Stimulated activated CD8-positive, alpha-beta memory T cell treated with anti-CD3 and anti-CD28 coated beads, Interleukin-15, amount 100 ng/mL, for 48 hours (primary cell): ENCODE results near the gene SWI5.
"Not testable (repeated sequence)": the region's sequence is repeated elsewhere in the genome, so short reads cannot be mapped to it uniquely, and the experiment has no call there.

ENCODE experiments used
- DNase-seq, 2 donors: peaks; one replicate each; pipeline ENCODE4 v3.0.0-alpha.2; 2020; ENCODE audit warnings: low read depth in 2 of 2

Gene SWI5

DNA sequence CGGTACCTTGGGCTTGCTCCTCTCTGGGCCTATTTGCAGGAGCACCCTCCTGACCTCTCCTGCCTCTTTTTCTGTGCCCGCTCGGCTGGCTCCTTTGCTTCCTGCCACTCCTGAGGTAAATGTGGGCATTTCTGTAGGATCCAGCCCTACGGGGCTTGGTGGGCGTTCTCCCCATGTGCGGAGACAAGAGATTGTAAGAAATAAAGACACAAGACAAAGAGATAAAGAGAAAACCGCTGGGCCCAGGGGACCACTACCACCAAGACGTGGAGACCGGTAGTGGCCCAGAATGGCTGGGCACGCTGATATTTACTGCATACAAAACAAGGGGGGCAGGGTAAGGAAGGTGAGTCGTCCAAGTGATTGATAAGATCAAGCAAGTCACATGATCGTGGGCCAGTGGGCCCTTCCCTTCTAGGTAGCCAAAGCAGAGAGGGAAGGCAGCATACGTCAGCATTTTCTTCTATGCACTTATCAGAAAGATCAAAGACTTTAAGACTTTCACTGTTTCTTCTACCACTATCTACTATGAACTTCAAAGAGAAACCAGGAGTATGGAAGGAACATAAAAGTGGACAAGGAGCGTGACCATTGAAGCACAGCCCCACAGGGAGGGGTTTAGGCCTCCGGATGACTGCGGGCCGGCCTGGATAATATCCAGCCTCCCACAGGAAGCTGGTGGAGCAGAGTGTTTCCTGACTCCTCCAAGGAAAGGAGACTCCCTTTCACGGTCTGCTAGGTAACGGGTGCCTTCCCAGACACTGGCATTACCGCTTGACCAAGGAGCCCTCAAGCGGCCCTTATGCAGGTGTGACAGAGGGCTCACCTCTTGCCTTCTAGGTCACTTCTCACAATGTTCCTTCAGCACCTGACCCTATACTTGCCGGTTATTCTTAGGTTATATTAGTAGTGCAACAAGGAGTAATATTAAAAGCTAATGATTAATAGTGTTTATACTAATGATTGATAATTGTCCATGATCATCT lies 3.3 kb downstream of the SWI5 start:
- DNase-seq: not testable (repeated sequence)

DNA sequence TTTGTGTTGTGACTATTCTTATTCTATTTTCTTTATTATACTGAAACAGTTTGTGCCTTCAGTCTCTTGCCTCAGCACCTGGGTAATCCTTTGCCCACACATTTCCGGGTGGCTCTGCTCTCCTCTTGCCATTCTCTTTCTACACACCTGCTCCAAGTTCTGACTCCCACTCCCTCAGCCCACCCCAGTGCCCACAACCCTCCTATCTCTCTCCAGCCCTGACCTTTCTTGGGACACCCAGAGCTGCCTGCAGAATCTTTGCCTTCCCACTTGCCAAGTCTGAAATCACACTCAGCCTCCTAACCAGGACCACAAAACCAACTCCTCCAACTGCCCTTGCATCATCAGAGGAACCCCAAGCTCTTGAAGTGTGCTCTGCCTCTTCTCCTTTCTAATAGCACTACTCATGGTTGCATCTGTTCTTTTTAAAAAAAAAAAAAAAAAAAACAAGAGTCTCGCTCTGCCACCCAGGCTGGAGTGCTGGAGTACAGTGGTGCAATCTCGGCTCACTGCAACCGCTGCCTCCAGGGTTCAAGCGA lies 4.1 kb downstream of the SWI5 start:
- no peak for DNase-seq

DNA sequence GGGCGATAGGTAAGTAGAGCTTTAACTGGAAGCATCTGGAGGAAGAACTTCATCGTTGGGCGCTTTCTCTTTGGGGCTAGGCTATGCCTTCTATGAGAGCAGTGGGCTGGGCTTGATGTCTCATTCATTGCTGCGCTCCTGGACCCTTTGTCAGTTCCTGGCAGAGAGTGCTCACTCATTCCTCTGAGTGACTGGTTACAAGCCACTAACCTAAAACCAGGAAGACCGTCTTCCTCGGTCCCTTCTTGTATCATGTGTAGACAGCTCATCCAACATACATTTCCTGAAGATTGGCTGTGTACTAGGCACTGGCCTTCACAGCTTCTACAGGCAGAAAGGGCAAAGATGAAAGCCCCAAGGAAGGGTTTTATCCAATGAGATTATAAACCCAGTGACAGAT lies 6.4 kb downstream of the SWI5 start:
- no peak for DNase-seq

DNA sequence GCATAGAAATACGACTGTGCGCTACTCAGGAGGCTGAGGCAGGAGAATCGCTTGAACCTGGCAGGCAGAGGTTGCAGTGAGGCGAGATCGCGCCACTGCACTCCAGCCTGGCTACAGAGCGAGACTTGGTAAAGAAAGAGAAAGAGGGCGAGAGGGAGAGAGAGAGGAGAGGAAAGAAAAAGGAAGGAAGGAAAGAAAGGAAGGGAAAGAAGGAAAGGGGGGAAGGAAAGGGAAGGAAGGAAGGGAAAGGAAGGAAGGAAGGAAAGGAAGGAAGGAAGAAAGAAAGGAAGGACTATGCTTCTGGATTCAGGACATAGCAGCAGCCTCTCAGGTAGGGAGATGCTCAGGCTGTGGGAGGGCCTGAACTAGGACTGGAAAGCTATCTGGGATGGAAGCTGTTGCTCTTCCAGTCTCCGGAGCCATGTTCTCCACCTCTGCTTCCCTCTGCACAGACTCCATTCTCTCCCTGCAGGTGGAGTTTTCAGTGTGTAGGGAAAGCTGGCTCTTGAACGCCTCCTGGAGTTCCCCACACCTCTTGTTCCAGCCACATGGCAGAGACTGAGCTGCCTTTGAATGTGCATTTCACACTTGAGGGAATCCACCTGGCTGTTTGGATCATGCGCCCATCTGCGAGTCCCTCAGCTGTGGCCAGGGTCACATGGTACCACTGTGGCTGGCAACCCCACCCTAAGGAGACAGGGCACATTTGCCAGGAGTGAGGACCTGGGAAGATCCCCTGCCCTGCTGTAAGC lies 9.1 kb downstream of the SWI5 start:
- no peak for DNase-seq

DNA sequence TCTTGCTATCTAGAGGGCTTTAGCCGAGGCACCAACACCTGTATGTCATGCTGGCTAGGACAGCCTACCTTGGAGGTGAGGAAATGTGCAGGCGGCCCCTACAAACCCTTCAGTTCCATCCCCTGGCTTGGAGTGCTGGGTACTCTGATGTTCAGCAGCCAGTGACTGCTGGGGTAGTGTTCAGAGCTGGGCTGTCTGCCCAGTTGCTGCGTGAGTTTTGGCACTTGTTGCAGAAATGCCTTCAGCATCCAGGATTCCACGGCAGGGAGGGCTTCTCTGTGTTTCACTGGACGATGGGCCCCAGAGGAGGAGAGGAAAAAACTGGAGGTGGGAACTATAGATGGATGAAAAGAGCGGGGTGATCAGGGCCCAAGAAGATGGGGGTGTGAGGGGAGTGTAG lies 10.4 kb downstream of the SWI5 start:
- no peak for DNase-seq

DNA sequence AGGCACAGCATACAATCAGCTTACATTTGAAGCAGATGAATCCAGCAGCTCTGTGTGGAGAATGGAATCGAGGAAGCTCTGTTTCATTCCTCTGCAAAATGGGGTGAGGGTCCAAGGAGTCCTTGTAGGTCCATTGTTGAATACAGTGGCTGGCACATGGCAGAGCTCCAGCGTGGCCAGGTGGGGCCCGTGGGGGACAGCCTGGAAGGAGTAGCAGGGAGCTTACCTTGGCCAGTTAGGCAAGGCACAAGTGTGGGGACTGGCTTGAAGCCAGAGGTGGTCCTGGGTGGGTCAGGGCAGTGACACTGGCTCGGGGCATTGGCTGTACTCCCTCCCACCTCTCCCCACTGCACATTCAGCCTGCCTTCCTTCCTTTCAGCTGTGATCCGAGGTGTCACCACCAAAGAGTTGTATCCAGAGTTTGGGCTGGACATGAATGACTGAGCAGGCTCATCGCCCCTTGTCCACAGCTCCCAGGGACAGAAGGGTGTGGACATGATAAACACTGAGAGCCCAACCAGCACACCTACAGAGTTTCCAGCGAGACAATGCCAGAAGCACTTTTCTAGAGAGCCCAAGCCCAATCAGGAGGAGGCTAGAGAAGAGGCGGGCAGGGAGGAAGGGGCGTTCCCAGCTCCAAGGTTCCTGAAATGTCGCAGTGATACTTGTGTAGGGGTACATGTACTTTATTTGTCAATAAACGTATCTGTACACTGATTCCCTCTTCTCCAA lies 12.4 kb downstream of the SWI5 start:
- DNase-seq: no peak

DNA sequence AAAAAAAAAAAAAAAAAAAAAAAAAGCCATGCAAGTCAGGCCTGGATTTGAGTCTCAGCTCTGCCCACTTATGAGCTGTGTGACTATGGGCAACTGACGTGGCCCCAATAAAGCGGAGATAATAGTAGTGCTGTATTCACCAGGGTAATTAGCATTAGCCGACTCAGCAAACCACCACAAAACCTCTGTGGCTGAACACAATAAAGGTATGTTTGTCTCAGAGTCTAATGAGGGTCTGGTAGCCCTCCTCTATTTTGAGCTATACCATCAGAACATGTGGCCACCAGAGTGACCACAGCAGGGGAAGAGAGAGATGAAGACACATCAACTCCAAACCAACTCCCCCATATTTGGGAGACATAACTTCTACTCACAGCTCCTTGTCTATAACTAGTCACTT lies 15.9 kb downstream of the SWI5 start:
- DNase-seq: no peak

DNA sequence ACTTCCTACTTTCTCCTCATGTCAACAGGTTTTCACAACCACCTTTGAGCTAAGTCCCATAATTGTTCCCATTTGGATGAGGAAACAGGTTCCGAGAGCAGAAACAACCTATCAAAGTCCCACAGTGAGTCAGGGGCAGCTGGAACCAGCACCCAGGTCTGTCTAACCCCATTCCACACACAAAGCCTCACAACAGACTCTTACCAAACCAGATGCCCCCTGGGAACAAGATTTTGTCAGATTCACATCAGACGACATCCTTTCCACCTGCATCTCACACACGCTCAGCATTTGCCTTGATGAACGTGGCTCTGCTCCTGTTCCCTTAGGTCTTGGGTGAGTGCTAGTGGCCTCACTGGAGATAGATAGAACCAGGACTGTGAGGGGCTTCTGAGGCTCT lies 17.0 kb downstream of the SWI5 start:
- DNase-seq: no peak

DNA sequence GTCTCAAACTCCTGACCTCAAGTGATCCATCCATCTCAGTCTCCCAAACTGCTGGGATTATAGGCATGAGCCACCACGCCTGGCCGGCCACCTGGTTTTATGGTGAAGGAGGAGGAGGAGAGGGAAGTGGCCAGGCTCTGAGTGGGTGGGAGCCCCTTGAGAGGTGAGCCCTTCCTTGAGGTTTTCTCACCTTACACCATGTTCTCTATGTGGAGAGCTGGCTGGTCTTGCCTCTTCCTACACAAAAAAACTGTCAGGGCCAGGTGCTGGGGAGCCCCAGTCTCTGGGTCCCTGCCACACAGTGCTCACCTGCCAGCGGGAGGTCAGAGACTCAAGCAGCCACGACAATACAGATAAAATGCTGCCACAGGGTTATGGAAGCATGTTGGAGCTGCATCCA lies 18.1 kb downstream of the SWI5 start:
- DNase-seq: no peak

DNA sequence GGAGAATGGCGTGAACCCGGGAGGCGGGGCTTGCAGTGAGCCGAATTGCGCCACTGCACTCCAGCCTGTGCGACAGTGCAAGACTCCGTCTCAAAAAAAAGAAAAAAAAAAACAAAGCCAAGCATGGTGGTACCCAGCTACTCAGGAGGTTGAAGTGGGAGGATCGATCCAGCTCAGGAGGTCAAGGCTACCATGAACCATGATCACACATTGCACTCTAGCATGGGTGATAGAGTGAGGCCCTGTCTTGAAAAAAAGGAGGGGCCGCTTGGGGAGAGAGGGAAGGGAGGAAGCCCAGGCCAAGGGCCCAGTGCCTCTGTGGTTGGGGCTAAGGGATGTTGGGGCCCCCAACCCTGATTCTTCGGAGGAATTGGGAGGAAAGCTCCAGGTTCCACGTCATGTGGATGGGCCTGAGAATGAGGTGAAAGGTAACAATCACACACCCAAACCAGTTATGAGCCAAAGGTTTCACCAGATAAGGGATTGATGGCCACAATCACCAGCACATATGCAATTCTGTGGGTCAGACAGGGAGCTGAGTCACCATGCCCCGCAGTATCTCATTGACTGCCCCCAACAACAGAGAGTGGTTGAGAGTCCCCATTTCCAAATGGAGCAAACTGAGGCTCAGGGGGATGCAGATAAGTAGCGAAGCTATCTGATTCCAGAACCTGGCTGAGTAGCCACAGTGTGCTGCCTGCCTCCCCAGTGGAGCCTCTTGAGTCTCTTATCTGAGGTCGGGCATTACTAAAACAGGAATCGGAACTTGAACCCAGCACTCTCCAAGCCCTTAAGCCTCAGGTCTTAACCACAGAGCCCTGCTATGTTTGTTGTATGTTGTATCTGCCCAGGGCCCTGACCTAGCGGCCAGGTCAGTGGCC lies 20.5 kb downstream of the SWI5 start:
- no peak for DNase-seq

DNA sequence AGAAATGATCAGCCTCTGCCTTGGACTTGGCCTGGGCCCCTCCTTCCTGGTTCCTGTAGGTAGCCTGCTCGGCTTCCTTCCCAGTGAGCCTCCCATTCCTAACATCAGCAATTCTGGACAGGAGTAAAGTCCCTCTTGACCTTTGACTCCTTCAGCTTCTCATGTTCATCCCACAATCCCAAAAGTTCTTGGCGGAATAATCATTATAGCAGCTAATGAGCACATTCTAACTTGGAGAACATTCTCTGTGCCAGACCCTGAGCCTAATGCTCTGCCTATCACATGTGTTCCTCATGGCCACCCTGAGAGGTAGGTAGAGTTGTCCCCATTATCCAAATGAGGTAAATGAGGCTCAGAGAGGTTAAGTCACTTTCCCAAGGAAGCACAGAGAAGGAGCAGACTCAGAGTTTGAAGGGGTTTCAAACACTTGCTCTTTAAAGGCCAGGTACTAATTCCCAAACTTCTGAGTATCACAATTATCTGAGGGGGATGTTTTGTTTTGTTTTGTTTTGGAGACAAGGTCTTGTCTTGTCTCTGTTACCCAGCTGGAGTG lies 21.2 kb downstream of the SWI5 start:
- no peak for DNase-seq

DNA sequence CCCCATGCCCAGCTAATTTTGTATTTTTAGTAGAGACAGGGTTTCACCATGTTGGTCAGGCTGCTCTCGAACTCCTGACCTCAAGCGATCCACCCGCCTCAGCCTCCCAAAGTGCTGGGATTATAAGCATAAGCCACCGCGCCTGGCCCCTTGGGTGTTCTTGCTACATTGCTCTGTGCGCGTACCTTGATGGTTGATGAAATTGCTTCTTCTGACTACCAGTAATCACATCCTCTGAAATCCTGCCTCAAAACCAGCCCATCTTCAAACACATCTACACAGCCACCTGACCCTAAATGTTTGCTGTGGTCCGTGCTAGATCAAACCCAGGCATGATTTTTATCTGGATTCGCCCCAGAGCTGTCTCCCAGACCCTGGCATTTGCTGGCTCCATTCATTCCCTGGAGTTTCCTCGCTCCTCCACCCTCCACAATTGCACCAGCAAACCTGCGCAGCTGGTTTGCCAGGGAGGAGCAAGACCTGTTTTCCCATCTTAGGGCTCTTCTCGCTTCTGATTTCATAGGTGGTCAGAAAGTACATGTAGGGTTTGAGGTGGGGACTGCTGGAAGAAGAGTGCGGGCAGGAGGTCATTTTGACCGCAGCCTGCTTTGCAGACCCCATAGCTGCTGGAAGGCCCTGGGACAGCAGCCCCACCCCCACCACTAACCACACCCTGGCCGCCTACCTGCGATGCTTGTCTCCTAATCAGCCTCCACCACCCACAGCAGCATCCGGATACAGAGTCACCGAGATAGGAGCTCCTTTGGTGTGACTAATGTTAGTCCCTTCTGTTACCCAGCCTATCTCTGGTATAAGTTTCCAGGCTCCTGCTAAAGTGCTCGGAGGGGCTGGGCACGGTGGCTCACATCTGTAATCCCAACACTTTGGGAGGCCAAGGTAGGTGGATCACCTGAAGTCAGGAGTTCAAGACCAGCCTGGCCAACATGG lies 22.7 kb downstream of the SWI5 start:
- DNase-seq: no peak

DNA sequence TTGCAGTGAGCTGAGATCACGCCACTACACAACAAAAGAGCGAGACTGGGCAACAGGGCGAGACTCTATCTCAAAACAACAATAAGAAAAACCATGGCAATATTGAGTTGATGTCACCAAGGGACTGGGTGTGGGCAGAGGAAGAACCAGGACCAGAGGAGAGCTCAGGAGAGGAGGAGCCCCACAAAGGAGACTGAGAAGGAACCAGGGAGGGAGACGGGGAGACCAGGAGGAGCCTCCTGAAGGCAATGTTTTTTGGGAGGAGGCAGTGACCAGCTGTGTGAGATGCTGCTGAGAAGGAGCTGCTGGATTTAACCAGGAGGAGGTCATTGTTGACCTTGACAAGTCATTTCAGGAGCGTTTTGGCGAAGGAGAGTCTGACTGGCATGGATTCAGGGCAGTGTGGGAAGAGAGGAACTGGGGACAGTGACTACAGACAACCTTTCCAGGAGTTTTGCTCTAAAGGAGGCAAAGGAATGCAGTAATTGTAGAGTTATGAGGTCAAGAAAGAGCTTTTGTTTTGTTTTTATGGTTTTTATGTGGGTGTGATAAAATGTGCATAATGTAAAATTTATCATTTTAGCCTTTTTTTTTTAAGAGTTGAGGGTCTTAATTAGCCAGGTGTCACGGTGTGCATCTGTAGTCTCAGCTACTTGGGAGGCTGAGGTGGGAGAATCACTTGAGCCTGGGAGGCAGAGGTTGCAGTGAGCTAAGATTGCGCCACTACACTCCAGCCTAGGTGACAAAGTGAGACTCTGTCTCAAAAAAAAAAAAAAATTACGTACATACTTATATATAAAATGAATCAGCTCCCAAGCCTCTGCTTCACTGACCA lies 28.3 kb downstream of the SWI5 start:
- no peak for DNase-seq

DNA sequence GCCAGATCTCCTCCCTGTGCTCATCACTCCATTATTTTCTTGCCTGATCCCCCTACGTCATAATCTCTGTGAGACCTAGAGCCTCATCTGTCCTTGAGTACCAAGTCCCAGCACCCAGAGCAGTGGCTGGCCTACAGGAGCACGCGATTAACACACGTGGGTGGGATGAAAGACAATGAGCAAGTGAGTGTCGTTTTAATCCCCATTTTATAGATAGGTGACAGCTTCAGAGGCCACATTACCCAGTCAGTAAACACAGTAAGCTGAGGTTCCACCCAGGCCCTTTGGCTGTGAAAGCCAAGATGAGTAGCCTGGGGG lies 28.9 kb downstream of the SWI5 start:
- DNase-seq: no peak

DNA sequence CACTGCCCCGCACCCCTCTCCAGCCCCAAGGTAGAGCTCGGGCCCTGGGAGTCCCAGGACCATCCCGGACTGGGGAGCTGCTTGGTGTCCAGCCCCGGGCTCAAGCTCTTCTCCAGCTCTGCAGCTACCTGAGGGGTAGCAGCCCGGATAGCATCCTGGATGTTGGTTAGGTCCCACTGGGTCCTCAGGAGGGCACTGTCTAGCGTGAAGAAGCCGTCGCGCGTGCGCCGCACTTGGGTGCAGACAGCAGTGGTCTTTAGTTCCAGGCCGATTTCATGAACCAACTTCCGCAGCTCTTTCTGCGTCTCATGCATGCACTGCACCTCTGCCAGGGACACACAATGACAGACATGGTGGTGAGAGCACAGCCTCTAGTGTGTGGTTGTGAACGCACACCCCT lies 33.5 kb downstream of the SWI5 start:
- no peak for DNase-seq

DNA sequence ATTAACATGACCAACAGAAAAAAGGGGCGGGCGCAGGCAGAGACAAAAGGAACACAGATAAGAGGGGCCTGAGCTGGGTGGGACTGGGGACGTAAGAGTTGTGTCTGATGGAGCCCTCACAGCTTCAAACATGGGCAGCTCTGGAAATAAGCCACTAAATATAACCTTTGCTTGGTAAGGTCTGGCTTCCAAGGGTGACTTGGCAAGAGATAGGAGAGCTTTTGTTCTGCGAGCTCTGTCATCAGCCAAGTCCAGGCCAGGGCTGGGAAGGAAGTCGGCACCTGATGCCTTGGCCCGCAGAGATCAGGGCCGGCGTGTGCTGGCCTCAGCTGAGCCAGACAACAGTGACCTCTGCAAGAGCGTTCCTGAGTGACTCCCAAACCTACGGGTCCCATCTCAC lies 34.4 kb downstream of the SWI5 start:
- no peak for DNase-seq

DNA sequence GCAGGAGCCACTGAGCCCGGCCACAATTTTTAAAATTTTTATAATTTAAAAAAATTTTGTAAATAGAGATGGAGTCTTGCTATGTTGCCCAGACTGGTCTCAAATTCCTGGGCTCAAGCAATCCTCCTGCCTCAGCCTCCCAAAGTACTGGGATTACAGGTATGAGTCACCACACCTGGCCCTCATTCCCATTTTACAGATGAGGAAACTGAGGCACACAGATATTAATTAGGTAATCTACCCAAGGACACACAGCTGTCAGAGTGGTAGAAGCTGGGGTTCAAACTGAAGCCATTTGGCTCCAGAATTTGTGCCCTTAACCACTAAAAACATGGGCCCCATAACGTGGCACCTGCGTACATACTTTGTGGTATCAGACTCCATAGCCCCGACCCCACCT lies 38.6 kb downstream of the SWI5 start:
- DNase-seq: no peak

DNA sequence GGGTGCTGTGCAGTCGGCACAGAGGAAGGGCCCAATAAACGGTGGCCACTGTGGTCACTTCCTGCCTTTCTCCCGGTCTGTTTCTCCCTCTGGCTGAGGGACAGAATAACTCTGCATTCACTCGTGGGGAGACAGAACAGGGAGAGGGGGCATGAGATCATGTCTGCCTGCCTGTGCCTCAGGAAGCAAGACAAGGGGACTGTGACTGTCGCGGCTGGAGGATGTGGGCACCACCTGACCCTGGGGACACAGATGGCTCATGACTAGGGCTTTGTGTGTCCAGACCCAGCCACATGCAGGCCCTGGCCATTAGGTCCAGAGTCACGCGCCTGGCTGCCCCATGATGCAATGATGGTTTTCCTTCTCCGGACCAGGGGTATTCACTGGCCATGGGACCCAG lies 40.3 kb downstream of the SWI5 start:
- no peak for DNase-seq

DNA sequence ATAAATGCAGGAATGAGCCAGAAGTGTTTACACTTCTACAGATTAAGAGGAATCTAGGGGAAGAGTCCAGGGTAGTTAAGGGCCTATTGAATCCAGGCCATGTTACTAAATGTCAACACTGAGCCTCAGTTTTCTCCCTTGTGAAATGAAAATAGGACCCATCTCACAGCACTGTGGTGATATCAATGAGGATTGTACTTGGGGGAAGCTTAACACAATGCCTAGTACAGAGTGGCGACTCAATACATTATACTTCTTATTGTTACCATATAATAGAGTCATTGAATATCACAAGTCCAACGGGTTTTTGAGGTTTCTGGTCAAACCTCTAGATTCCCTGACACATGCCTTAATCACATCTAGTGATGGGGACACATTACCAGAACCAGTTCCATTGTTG lies 41.6 kb downstream of the SWI5 start:
- no peak for DNase-seq
